K562 (cell line): ENCODE data around the gene CAPN2. TPM values are rescaled to one million over a fixed set of nuclear protein-coding genes. Genes with fewer than 3 reads are reported as not detected.

ENCODE experiments used
- ATAC-seq: fragments of 200-7000 bp; cut with Tn5 transposase; 3 replicates; pipeline ENCODE4 v1.9.1; 2020; ENCODE audit warnings: moderate library complexity
- BruUV-seq: library from RNA; stranded (reverse); fragments of 400-500 nt; replicated peaks from 2 replicates; lab custom pipeline; 2021; lab: Mats Ljungman, UMichigan
- CTCF ChIA-PET: fragments of 300-600 bp; formaldehyde crosslinking; extraction: SDS; loops from one replicate; lab custom pipeline; 2021; ENCODE audit warnings: low intra/inter-chr PET ratio; lab: Yijun Ruan, JAX
- POLR2A ChIA-PET: fragments of 300-600, 350-650 bp; sonication (Branson Sonifier 250); formaldehyde crosslinking; extraction: SDS; loops from one replicate; lab custom pipeline; 2021; ENCODE audit warnings: antibody characterized with exemption, inconsistent platforms; lab: Yijun Ruan, JAX
- DNase-seq, 4 experiments: peaks; one replicate each; pipeline versions ENCODE4 v3.0.0 to v3.0.0-alpha.2; 2011 to 2018; ENCODE audit warnings: low spot score in 3 of 4, mixed read lengths in 3 of 4; ENCODE audit errors: extremely low read depth in 1 of 4
- FAIRE-seq: peaks from 2 replicates; lab custom pipeline; 2011; peaks lifted over from hg19 to GRCh38; lab: Jason Lieb, UNC
- H2AFZ ChIP-seq: 2 replicates; pipeline ENCODE4 v1.6.0; 2011; ENCODE audit warnings: low read depth, low read length, control low read depth, inconsistent platforms
- H3K27ac ChIP-seq: fragments of 200-600 bp; 3 replicates; pipeline ENCODE4 v1.8.0; 2011; ENCODE audit warnings: low read depth, mild to moderate bottlenecking, control low read depth, inconsistent platforms, low read length, moderate library complexity, mixed read lengths; ENCODE audit errors: extremely low read depth
- H3K27me3 ChIP-seq, 2 experiments: fragments of 300-600 bp in 1 of 2; 2 replicates in 1 of 2; 3 replicates in 1 of 2; pipeline versions ENCODE4 v1.6.0 to v1.8.0; 2011; ENCODE audit warnings: inconsistent platforms in 2 of 2, low read length in 2 of 2, mild to moderate bottlenecking in 1 of 2, mixed read lengths in 1 of 2, moderate library complexity in 1 of 2; ENCODE audit not compliant: control insufficient read depth in 2 of 2, insufficient read depth in 2 of 2
- H3K36me3 ChIP-seq: fragments of 300-600 bp; 3 replicates; pipeline ENCODE4 v1.8.0; 2011; ENCODE audit warnings: mild to moderate bottlenecking, low read length, inconsistent platforms; ENCODE audit not compliant: control insufficient read depth, insufficient read depth
- H3K4me1 ChIP-seq, 2 experiments: fragments of 200-600 bp in 1 of 2; replicated peaks in 1 of 2; 2 replicates in 1 of 2; 3 replicates in 1 of 2; pipeline versions ENCODE4 v1.5.1 to v1.8.0; 2011; ENCODE audit warnings: inconsistent platforms in 2 of 2, low read length in 2 of 2, mild to moderate bottlenecking in 1 of 2, mixed read lengths in 1 of 2, moderate library complexity in 1 of 2; ENCODE audit not compliant: control insufficient read depth in 2 of 2, insufficient read depth in 2 of 2
- H3K4me2 ChIP-seq: 2 replicates; pipeline ENCODE4 v1.6.1; 2011; ENCODE audit warnings: low read length, control low read depth, inconsistent platforms, mixed read lengths; ENCODE audit not compliant: insufficient read depth
- H3K4me3 ChIP-seq: fragments of 200-600 bp; sonication (generic), shearing (Covaris generic); 2 replicates; pipeline ENCODE4 v1.5.1; 2016; ENCODE audit warnings: control low read depth, inconsistent platforms
- H3K79me2 ChIP-seq: fragments of 200-600 bp; 3 replicates; pipeline ENCODE4 v1.8.0; 2011; ENCODE audit warnings: low read length, inconsistent platforms; ENCODE audit not compliant: control insufficient read depth, insufficient read depth
- H3K9ac ChIP-seq, 2 experiments: 2 replicates each; pipeline versions ENCODE4 v1.6.0 to v1.6.1; 2011; ENCODE audit warnings: low read depth in 2 of 2, low read length in 2 of 2, control low read depth in 1 of 2, inconsistent platforms in 1 of 2, mild to moderate bottlenecking in 1 of 2, mixed read lengths in 1 of 2; ENCODE audit not compliant: insufficient read depth in 1 of 2
- H3K9me1 ChIP-seq: one replicate; pipeline ENCODE4 v1.6.0; 2011; ENCODE audit warnings: inconsistent platforms, mild to moderate bottlenecking, low read length, moderate library complexity; ENCODE audit not compliant: control insufficient read depth, insufficient read depth
- H3K9me3 ChIP-seq: replicated peaks from 2 replicates; pipeline ENCODE4 v1.5.1; 2011; ENCODE audit warnings: low read depth, low read length, inconsistent platforms; ENCODE audit not compliant: control insufficient read depth, insufficient read depth
- H4K20me1 ChIP-seq: replicated peaks from 2 replicates; pipeline ENCODE4 v1.6.1; 2011; ENCODE audit warnings: low read length, inconsistent platforms, mixed read lengths; ENCODE audit not compliant: control insufficient read depth, insufficient read depth
- ELF4 ChIP-seq: fragments of 450-650 bp; formaldehyde crosslinking; IDR thresholded peaks from 2 replicates; pipeline ENCODE4 v1.4.0; 2022; ENCODE audit warnings: missing genetic modification characterization
- HOMEZ ChIP-seq: fragments of 250-450 bp; sonication (Bioruptor Pico); IDR thresholded peaks from 2 replicates; pipeline ENCODE4 v1.4.0; 2020; ENCODE audit warnings: mild to moderate bottlenecking, moderate library complexity
- NEUROD1 ChIP-seq: fragments of 150-350 bp; IDR thresholded peaks from 2 replicates; pipeline ENCODE4 v1.6.1; 2014; ENCODE audit warnings: borderline replicate concordance, low read length, low read depth; ENCODE audit not compliant: partially characterized antibody
- SP1 ChIP-seq: sonication (generic); formaldehyde crosslinking; IDR thresholded peaks from 2 replicates; pipeline ENCODE4 v1.8.1; 2022; ENCODE audit warnings: mild to moderate bottlenecking, missing genetic modification reagents
- WGBS: fragments of 100-300 bp; shearing (Covaris generic); methylation state at CpG from one replicate; pipeline ENCODE4 v1.1.6; 2016; ENCODE audit warnings: low coverage, mixed read lengths; ENCODE audit not compliant: insufficient coverage; ENCODE audit errors: missing lambda C conversion rate; 5-methylcytosine and 5-hydroxymethylcytosine counted together
- in situ Hi-C: fragments of 300-500 bp; cut with MboI; formaldehyde crosslinking; loops from 4 replicates; pipeline ENCODE4 v1.15.0; 2018; ENCODE audit warnings: inconsistent platforms, mixed read lengths
- intact Hi-C: fragments of 100-400 bp; cut with micrococcal nuclease; formaldehyde crosslinking; loops from 2 replicates; pipeline ENCODE4 v1.14.2; 2022
- polyA plus RNA-seq, 8 experiments: library from polyadenylated mRNA; depleted of rRNA in 4 of 8; stranded (reverse) in 5 of 8; unstranded in 3 of 8; fragments of >200 nt; fragmentation: Nextera tagmentation in 2 of 8; fragmentation: Illumina TruSeq in 1 of 8; extraction: Ambion mirVana in 2 of 8; extraction: Trizol in 1 of 8; gene quantifications; 2 replicates each; pipeline versions ENCODE4 v1.2.1 to v1.2.3, GENCODE V29; 2011 to 2014; ENCODE audit warnings: inconsistent platforms in 1 of 8, missing spikeins in 1 of 8
- total RNA-seq, 7 experiments: library from RNA; depleted of rRNA in 6 of 7; stranded (reverse); fragments of >200 nt in 6 of 7; fragmentation: Illumina TruSeq in 2 of 7; extraction: Trizol in 2 of 7; gene quantifications; 2 replicates each; pipeline versions ENCODE4 v1.2.1 to v1.2.3, GENCODE V29; 2011 to 2021; ENCODE audit warnings: low replicate concordance in 1 of 7

The CAPN2 gene
- total and polyA plus RNA-seq, 9 of the 15 experiments (the other 6 are each of a cell fraction or from before 2014, with no cell fraction given), result 24.6 to 157 (median 101) TPM

- TF ChIP-seq ELF4 (peak; percentile 76; the same call in 1 of the 2 replicates), NEUROD1 (peak; percentile 14), SP1 (CRISPR knock-in tag) (0 out of 2 replicates have a peak, but pooled peaks have one; percentile 6)
Measured at GRCh38 chr1:223776826-223777454, 64.6 kb downstream of the CAPN2 start (continued).

DNA sequence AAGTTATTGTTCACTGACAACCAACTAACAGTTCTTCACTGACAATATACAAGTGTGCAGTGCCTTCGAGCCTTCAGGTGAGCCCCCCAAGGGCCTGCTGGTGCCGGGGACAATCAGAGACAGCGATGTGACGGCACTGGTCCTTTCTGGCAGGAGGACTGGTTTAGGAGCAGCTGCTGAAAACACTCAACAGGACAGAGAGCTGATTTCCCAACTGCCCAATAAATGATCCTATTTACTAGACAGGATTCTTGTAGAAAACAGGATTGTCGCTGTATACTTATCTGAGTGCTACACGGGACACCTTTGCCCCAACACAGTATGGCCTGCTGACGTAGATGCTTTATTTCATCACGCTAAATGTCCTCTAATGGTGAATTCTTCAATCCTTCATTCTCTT, 68.0 kb downstream of the CAPN2 start:
- no peak overlapping the region for H3K4me2 ChIP-seq
- ChIA-PET POLR2A (interaction anchor here (0.9 to 4.3 kb wide), 4 partner anchors 10 to 587 kb away, joined by 3 to 36 read pairs (median 4); no protein-coding TSS in a partner anchor), CTCF (no interaction called here)
- H3K4me1 ChIP-seq, result peaks cover 15 to 27% of the 10 kb centered on the region in 2 experiments
- TF ChIP-seq HOMEZ (CRISPR knock-in tag), result no peak
- peaks cover 91% of the 10 kb centered on the region for H3K36me3 ChIP-seq
- H4K20me1 ChIP-seq, result no peaks in the 10 kb centered on the region
- H3K27ac ChIP-seq, result no peak overlapping the region
- H2AFZ ChIP-seq, result no peak overlapping the region
- H3K79me2 ChIP-seq, result peaks cover 29% of the 10 kb centered on the region
- over 99% methylated on average over 8 of the region's 8 CpGs for WGBS
- in situ Hi-C loops (no loop called here), intact Hi-C loops (no loop called here)
- ATAC-seq, result no peak
- no peaks in the 10 kb centered on the region for H3K9me1 ChIP-seq
- no TSS peak for BruUV-seq
- no peak overlapping the region for H3K9ac ChIP-seq
- no peaks in the 10 kb centered on the region for H3K9me3 ChIP-seq
- no peak for FAIRE-seq
- DNase-seq, result no peak
- H3K4me3 ChIP-seq, result no peak overlapping the region
- no peaks in the 10 kb centered on the region for H3K27me3 ChIP-seq
